H9 (cell line): ENCODE measurements around the gene MFSD11. TPM values are rescaled to one million over a fixed set of nuclear protein-coding genes. Genes with fewer than 3 reads are reported as not detected.

Source experiments
- DNase-seq: peaks from one replicate; pipeline ENCODE4 v3.0.0-alpha.2; 2017
- H2AFZ ChIP-seq: one replicate; pipeline ENCODE4 v1.6.1; 2013; ENCODE audit warnings: mild to moderate bottlenecking, low read length, control low read depth, moderate library complexity
- H2AK5ac ChIP-seq: 2 replicates; pipeline ENCODE4 v1.6.1; 2013; ENCODE audit warnings: low read length, control low read depth, mixed read lengths; ENCODE audit not compliant: insufficient read length
- H2BK120ac ChIP-seq: one replicate; pipeline ENCODE4 v1.6.1; 2013; ENCODE audit warnings: low read depth, mild to moderate bottlenecking, low read length, control low read depth, inconsistent platforms; ENCODE audit not compliant: poor library complexity, severe bottlenecking
- H2BK12ac ChIP-seq: 2 replicates; pipeline ENCODE4 v1.6.1; 2013; ENCODE audit warnings: low read length, control low read depth, mixed read lengths, low read depth; ENCODE audit not compliant: insufficient read length
- H2BK15ac ChIP-seq: 2 replicates; pipeline ENCODE4 v1.6.1; 2013; ENCODE audit warnings: low read depth, low read length, control low read depth
- H2BK20ac ChIP-seq: one replicate; pipeline ENCODE4 v1.6.1; 2013; ENCODE audit warnings: low read depth, mild to moderate bottlenecking, low read length, control low read depth, inconsistent platforms; ENCODE audit not compliant: poor library complexity, severe bottlenecking
- H2BK5ac ChIP-seq: 2 replicates; pipeline ENCODE4 v1.6.1; 2013; ENCODE audit warnings: low read length, control low read depth, mixed read lengths; ENCODE audit not compliant: insufficient read length
- H3K14ac ChIP-seq: 2 replicates; pipeline ENCODE4 v1.6.1; 2013; ENCODE audit warnings: low read length, control low read depth; ENCODE audit not compliant: insufficient read depth
- H3K18ac ChIP-seq: 2 replicates; pipeline ENCODE4 v1.6.1; 2013; ENCODE audit warnings: low read depth, mild to moderate bottlenecking, mixed read lengths, low read length, control low read depth; ENCODE audit not compliant: insufficient read length
- H3K23ac ChIP-seq: 2 replicates; pipeline ENCODE4 v1.6.1; 2013; ENCODE audit warnings: low read length, control low read depth, mixed read lengths, low read depth; ENCODE audit not compliant: insufficient read length
- H3K23me2 ChIP-seq: 2 replicates; pipeline ENCODE4 v1.6.1; 2013; ENCODE audit warnings: low read depth, mild to moderate bottlenecking, mixed read lengths, low read length, control low read depth; ENCODE audit not compliant: insufficient read length, poor library complexity, severe bottlenecking
- H3K27ac ChIP-seq: 2 replicates; pipeline ENCODE4 v1.5.1; 2013; ENCODE audit warnings: low read length, control low read depth, mixed read lengths, low read depth; ENCODE audit not compliant: insufficient read length
- H3K27me3 ChIP-seq: 2 replicates; pipeline ENCODE4 v1.6.1; 2013; ENCODE audit warnings: low read length, control low read depth, inconsistent platforms; ENCODE audit not compliant: insufficient read depth
- H3K4ac ChIP-seq: 2 replicates; pipeline ENCODE4 v1.6.1; 2013; ENCODE audit warnings: low read depth, mild to moderate bottlenecking, control low read depth, inconsistent platforms, low read length, moderate library complexity
- H3K4me1 ChIP-seq: 2 replicates; pipeline ENCODE4 v1.6.1; 2013; ENCODE audit warnings: low read length, control low read depth, inconsistent platforms; ENCODE audit not compliant: insufficient read depth
- H3K4me2 ChIP-seq: 2 replicates; pipeline ENCODE4 v1.6.1; 2013; ENCODE audit warnings: low read length, control low read depth, mixed read lengths; ENCODE audit not compliant: insufficient read length, insufficient read depth
- H3K56ac ChIP-seq: 2 replicates; pipeline ENCODE4 v1.6.1; 2013; ENCODE audit warnings: low read depth, mild to moderate bottlenecking, mixed read lengths, low read length, control low read depth; ENCODE audit not compliant: insufficient read length
- H3K79me1 ChIP-seq: 2 replicates; pipeline ENCODE4 v1.6.1; 2013; ENCODE audit warnings: low read depth, mild to moderate bottlenecking, moderate library complexity, low read length, control low read depth, inconsistent platforms; ENCODE audit not compliant: insufficient read depth, poor library complexity, severe bottlenecking
- H3K79me2 ChIP-seq: 2 replicates; pipeline ENCODE4 v1.6.1; 2013; ENCODE audit warnings: low read length, control low read depth, inconsistent platforms; ENCODE audit not compliant: insufficient read depth
- H3K9ac ChIP-seq: 2 replicates; pipeline ENCODE4 v1.6.1; 2013; ENCODE audit warnings: low read length, control low read depth, mixed read lengths; ENCODE audit not compliant: insufficient read length; ENCODE audit errors: extremely low read depth
- H3K9me3 ChIP-seq: one replicate; pipeline ENCODE4 v1.6.1; 2013; ENCODE audit warnings: low read depth, low read length, inconsistent platforms; ENCODE audit not compliant: control insufficient read depth
- H3T11ph ChIP-seq: one replicate; pipeline ENCODE4 v1.6.1; 2013; ENCODE audit warnings: mild to moderate bottlenecking, low read length, control low read depth, inconsistent platforms
- H4K20me1 ChIP-seq: one replicate; pipeline ENCODE4 v1.6.1; 2013; ENCODE audit not compliant: control insufficient read depth, insufficient read length, insufficient read depth
- H4K5ac ChIP-seq: 2 replicates; pipeline ENCODE4 v1.6.1; 2013; ENCODE audit warnings: low read depth, mild to moderate bottlenecking, mixed read lengths, low read length, control low read depth; ENCODE audit not compliant: insufficient read length
- H4K8ac ChIP-seq: replicated peaks from 2 replicates; pipeline ENCODE4 v1.6.1; 2013; ENCODE audit warnings: low read length, control low read depth, mixed read lengths, low read depth; ENCODE audit not compliant: insufficient read length
- H4K91ac ChIP-seq: 2 replicates; pipeline ENCODE4 v1.6.1; 2013; ENCODE audit warnings: low read depth, mild to moderate bottlenecking, moderate library complexity, mixed read lengths, low read length, control low read depth; ENCODE audit not compliant: insufficient read length
- H3K27ac Mint-ChIP-seq, 3 experiments: 2 replicates in 2 of 3; 3 replicates in 1 of 3; pipeline ENCODE4 v1.8.0; 2020 to 2021; ENCODE audit warnings: mixed read lengths in 3 of 3, mild to moderate bottlenecking in 1 of 3, moderate library complexity in 1 of 3
- H3K27me3 Mint-ChIP-seq: 2 replicates; pipeline ENCODE4 v1.8.0; 2021; ENCODE audit warnings: low read depth, mild to moderate bottlenecking, moderate library complexity, mixed read lengths
- H3K36me3 Mint-ChIP-seq, 3 experiments: 2 replicates in 2 of 3; 3 replicates in 1 of 3; pipeline ENCODE4 v1.8.0; 2020 to 2021; ENCODE audit warnings: low read depth in 3 of 3, mixed read lengths in 3 of 3; ENCODE audit not compliant: insufficient read depth in 1 of 3
- H3K4me1 Mint-ChIP-seq, 2 experiments: 2 replicates each; pipeline ENCODE4 v1.8.0; 2020; ENCODE audit warnings: mixed read lengths in 2 of 2
- H3K4me3 Mint-ChIP-seq, 2 experiments: 2 replicates in 1 of 2; 3 replicates in 1 of 2; pipeline ENCODE4 v1.8.0; 2020 to 2021; ENCODE audit warnings: mild to moderate bottlenecking in 2 of 2, mixed read lengths in 2 of 2, moderate library complexity in 1 of 2
- H3K9me3 Mint-ChIP-seq, 2 experiments: 2 replicates in 1 of 2; 3 replicates in 1 of 2; pipeline ENCODE4 v1.8.0; 2020; ENCODE audit warnings: mild to moderate bottlenecking in 2 of 2, mixed read lengths in 2 of 2, moderate library complexity in 1 of 2
- CTCF ChIP-seq: fragments of 200-600 bp; sonication (generic); conservative IDR thresholded peaks from 3 replicates; pipeline ENCODE4 v1.8.0; 2021; ENCODE audit warnings: antibody characterized with exemption, mild to moderate bottlenecking
- WGBS: extraction: QIAGEN DNeasy Blood & Tissue Kit; methylation state at CpG from one replicate; pipeline ENCODE4 v1.1.7; 2013; ENCODE audit warnings: missing lambda C conversion rate, low lambda C conversion rate, mixed read lengths; ENCODE audit not compliant: insufficient read length; ENCODE audit errors: extremely low coverage; 5-methylcytosine and 5-hydroxymethylcytosine counted together
- total RNA-seq: library from RNA; stranded (reverse); gene quantifications from 2 replicates; pipeline ENCODE4 v1.2.1, GENCODE V29; 2021

The MFSD11 gene
- total RNA-seq, 1 experiment from 2014 or later, result 19.9 TPM

GRCh38 chr17:76820039-76820438 is 82.1 kb downstream of the MFSD11 start:
- no peak overlapping the region for H3K9ac ChIP-seq
- H3K79me2 ChIP-seq, result no peaks in the 10 kb centered on the region
- no peak overlapping the region for H2BK20ac ChIP-seq
- H4K5ac ChIP-seq, result no peak overlapping the region
- H3K27me3 ChIP-seq, result no peaks in the 10 kb centered on the region
- H4K8ac ChIP-seq, result no peak overlapping the region
- no peaks in the 10 kb centered on the region for H3K9me3 Mint-ChIP-seq
- no peak for DNase-seq
- no peak overlapping the region for H2AK5ac ChIP-seq
- H3K27ac Mint-ChIP-seq, result peak overlapping the region in 1 of 3 experiments; percentile 57; a peak in 1 of 7 replicates
- no peak overlapping the region for H3K23ac ChIP-seq
- H3K4me1 ChIP-seq, result no peaks in the 10 kb centered on the region; the same call in 1 of the 2 replicates
- H4K20me1 ChIP-seq, result no peaks in the 10 kb centered on the region
- no peak overlapping the region for H3K4me2 ChIP-seq
- no peak overlapping the region for H2BK12ac ChIP-seq
- H3K23me2 ChIP-seq, result no peaks in the 10 kb centered on the region
- H3K79me1 ChIP-seq, result no peaks in the 10 kb centered on the region
- H3K4me1 Mint-ChIP-seq, result peaks cover 7 to 15% of the 10 kb centered on the region in 2 experiments
- no peak overlapping the region for H2AFZ ChIP-seq
- H3K36me3 Mint-ChIP-seq, result no peaks in the 10 kb centered on the region
- no CpG with 5 or more reads among the region's 1 CpG for WGBS
- TF ChIP-seq CTCF, result no peak
- H3K4ac ChIP-seq, result no peak overlapping the region
- H3K27ac ChIP-seq, result no peak overlapping the region
- H3K9me3 ChIP-seq, result no peaks in the 10 kb centered on the region
- H3K56ac ChIP-seq, result no peak overlapping the region
- H3K14ac ChIP-seq, result no peak overlapping the region
- no peak overlapping the region for H4K91ac ChIP-seq
- H3K4me3 Mint-ChIP-seq, result no peak overlapping the region
- H2BK15ac ChIP-seq, result no peak overlapping the region
- H3K18ac ChIP-seq, result no peak overlapping the region
- H3K27me3 Mint-ChIP-seq, result peaks cover 7% of the 10 kb centered on the region; the same call in 1 of the 2 replicates
- no peak overlapping the region for H2BK5ac ChIP-seq
- no peak overlapping the region for H2BK120ac ChIP-seq
- H3T11ph ChIP-seq, result no peak overlapping the region
